Heart right ventricle (tissue), 16 donors: ENCODE measurements around the gene CCDC38. TPM values are rescaled to one million over a fixed set of nuclear protein-coding genes. Genes with fewer than 3 reads are reported as not detected.

Source experiments
- ATAC-seq, 8 donors: fragments of 200-7000 bp; cut with Tn5 transposase; one replicate each; pipeline ENCODE4 v1.9.1; 2020; ENCODE audit warnings: mild to moderate bottlenecking in 8 of 8, moderate library complexity in 8 of 8, moderate number of reproducible peaks in 1 of 8
- DNase-seq, 2 donors: peaks; one replicate each; pipeline ENCODE4 v3.0.0-alpha.2; 2020
- H3K27ac ChIP-seq, 10 donors: fragments of 200-600 bp; sonication (generic) in 2 of 10; one replicate each; pipeline versions ENCODE4 v1.5.0 to v1.8.0; 2020 to 2022; ENCODE audit warnings: mild to moderate bottlenecking in 3 of 10
- H3K27me3 ChIP-seq, 7 donors: fragments of 200-600 bp; one replicate each; pipeline ENCODE4 v1.8.0; 2021 to 2022; ENCODE audit warnings: mild to moderate bottlenecking in 2 of 7
- H3K36me3 ChIP-seq, 9 donors: fragments of 200-600 bp; sonication (generic) in 1 of 9; one replicate each; pipeline versions ENCODE4 v1.5.0 to v1.8.0; 2020 to 2022; ENCODE audit warnings: mild to moderate bottlenecking in 2 of 9
- H3K4me1 ChIP-seq, 9 donors: fragments of 200-600 bp; sonication (generic) in 1 of 9; one replicate each; pipeline versions ENCODE4 v1.5.0 to v1.8.0; 2020 to 2022; ENCODE audit warnings: mild to moderate bottlenecking in 4 of 9
- H3K4me3 ChIP-seq, 10 donors: fragments of 200-600 bp; sonication (generic) in 2 of 10; one replicate each; pipeline versions ENCODE4 v1.5.0 to v1.8.0; 2020 to 2022; ENCODE audit warnings: mild to moderate bottlenecking in 7 of 10, moderate library complexity in 2 of 10
- H3K9me3 ChIP-seq, 11 donors: fragments of 200-600 bp in 10 of 11; sonication (generic) in 2 of 11; one replicate each; pipeline versions ENCODE4 v1.5.0 to v1.8.0; 2013 to 2022; ENCODE audit warnings: mild to moderate bottlenecking in 2 of 11, control low read depth in 1 of 11, moderate library complexity in 1 of 11
- WGBS, 2 donors: extraction: QIAGEN DNeasy Blood & Tissue Kit; methylation state at CpG; one replicate each; pipeline ENCODE4 v1.1.7; 2013; ENCODE audit warnings: inconsistent platforms in 1 of 2; 5-methylcytosine and 5-hydroxymethylcytosine counted together
- intact Hi-C, 10 donors: fragments of 100-400 bp; cut with DNase I; formaldehyde crosslinking; loops; one replicate each; pipeline versions ENCODE4 v1.11.1 to v1.14.2; 2022
- polyA plus RNA-seq, 2 donors: library from polyadenylated mRNA; stranded (reverse); fragments of 200-250 nt; gene quantifications; one replicate each; pipeline ENCODE4 v1.2.3, GENCODE V29; 2013
- total RNA-seq, 10 donors: library from RNA; stranded (reverse); fragmentation: NEBNext Ultra II Directional in 3 of 10; extraction: Animal tissue kit (Norgen Biotek cat#: 25700) in 3 of 10; gene quantifications; one replicate each; pipeline versions ENCODE4 v1.2.1 to v1.2.4, GENCODE V29; 2021 to 2023
- TF ChIP-seq, protein P1 (sequence below), 9 donors: fragments of 200-600 bp; sonication (generic) in 2 of 9; IDR thresholded peaks; one replicate each; pipeline versions ENCODE4 v1.5.0 to v1.8.0; 2021 to 2022; ENCODE audit warnings: antibody characterized with exemption in 9 of 9, mild to moderate bottlenecking in 5 of 9, moderate library complexity in 1 of 9
- donor health status: Arrhythmogenic right ventricular cardiomyopathy.
- donor health status: ischemic (EF 13 %, LVEDD 7.1; RV severe dilation, severe dysfunction).
- donor health status: healthy with polysubstance abuse.
- donor health status: DM: no; HTN: yes; CAD: no.
- donor health status: DM: no; HTN: no; CAD: no.
- donor health status: ischemic (EF 25% LVEDD 6.9; RV normal size, moderate dysfunction).
- donor health status: ischemic (EF 25% LVEDD 5.7; RV mildly dilated, moderate dysfunction).
- donor health status: healthy.
- donor health status: DM: yes; HTN: yes; CAD: no.
- donor health status: Ischemic cardiomyopathy.
- donor health status: ischemic (EF 35%, LVEDD 5.7; RV mildly dilated, moderate dysfunction).
- donor health status: nonischemic (EF 11% LVEDD 7.7; RV severe dilation, severe dysfunction).
- donor health status: DM: yes; HTN: yes; CAD: no.
- donor health status: PGD.
- donor health status: ischemic (EF 29% LVEDD 5.4; RV normal size, mild dysfunction).
- donor health status: nonischemic (EF 23%, LVEDD 6.1; RV moderate dilation, normal function).

The CCDC38 gene
- total and polyA plus RNA-seq, 12 donors = 0.01 to 0.44 (median 0.12) TPM; not detected in 6

DNA sequence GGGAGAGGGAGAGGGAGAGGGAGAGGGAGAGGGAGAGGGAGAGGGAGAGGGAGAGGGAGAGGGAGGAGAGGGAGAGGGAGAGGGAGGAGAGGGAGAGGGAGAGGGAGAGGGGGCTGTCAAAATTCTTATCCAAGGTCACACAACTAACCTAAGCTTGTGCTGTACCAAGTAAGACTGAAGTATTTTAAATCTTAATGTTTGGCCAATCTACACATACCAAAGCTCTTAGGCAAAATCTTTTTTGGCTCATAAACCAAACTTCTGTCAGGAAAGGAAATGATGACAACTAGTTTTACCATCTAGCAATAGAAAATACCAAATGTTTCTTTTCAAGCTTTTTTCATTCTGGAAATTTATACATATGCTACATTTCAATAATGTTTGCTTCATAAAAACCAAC, 33.8 kb downstream of the CCDC38 start:
- intact Hi-C loops = no loop called here
- DNase-seq = no peak
- ATAC-seq = no peak
- Histone ChIP-seq H3K36me3 (no peaks in the 10 kb centered on the region), H3K4me1 (no peaks in the 10 kb centered on the region), H3K4me3 (no peak overlapping the region), H3K27ac (no peak overlapping the region), H3K9me3 (peaks cover 0 to 13% (median 0%) of the 10 kb centered on the region in 11 donors), H3K27me3 (peaks cover 0 to 6% (median 0%) of the 10 kb centered on the region in 7 donors)
- TF ChIP-seq, protein P1, sequence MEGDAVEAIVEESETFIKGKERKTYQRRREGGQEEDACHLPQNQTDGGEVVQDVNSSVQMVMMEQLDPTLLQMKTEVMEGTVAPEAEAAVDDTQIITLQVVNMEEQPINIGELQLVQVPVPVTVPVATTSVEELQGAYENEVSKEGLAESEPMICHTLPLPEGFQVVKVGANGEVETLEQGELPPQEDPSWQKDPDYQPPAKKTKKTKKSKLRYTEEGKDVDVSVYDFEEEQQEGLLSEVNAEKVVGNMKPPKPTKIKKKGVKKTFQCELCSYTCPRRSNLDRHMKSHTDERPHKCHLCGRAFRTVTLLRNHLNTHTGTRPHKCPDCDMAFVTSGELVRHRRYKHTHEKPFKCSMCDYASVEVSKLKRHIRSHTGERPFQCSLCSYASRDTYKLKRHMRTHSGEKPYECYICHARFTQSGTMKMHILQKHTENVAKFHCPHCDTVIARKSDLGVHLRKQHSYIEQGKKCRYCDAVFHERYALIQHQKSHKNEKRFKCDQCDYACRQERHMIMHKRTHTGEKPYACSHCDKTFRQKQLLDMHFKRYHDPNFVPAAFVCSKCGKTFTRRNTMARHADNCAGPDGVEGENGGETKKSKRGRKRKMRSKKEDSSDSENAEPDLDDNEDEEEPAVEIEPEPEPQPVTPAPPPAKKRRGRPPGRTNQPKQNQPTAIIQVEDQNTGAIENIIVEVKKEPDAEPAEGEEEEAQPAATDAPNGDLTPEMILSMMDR (IDR thresholded peaks at IDR 0.05) = no peak

GRCh38 chr12:95898081-95898480, 44.3 kb downstream of the CCDC38 start:
- WGBS, 2 donors = 64 to 72% methylated on average over 4 of the region's 4 CpGs
- H3K27ac ChIP-seq = no peak overlapping the region
- no peaks in the 10 kb centered on the region for H3K36me3 ChIP-seq
- DNase-seq = no peak
- intact Hi-C loops = no loop called here
- TF ChIP-seq, protein P1 (IDR thresholded peaks at IDR 0.05) = no peak
- peaks cover 0 to 12% (median 0%) of the 10 kb centered on the region in 7 donors for H3K27me3 ChIP-seq
- ATAC-seq = no peak
- no peaks in the 10 kb centered on the region for H3K4me1 ChIP-seq
- peaks cover 0 to 10% (median under 1%) of the 10 kb centered on the region in 11 donors for H3K9me3 ChIP-seq
- no peak overlapping the region for H3K4me3 ChIP-seq

DNA sequence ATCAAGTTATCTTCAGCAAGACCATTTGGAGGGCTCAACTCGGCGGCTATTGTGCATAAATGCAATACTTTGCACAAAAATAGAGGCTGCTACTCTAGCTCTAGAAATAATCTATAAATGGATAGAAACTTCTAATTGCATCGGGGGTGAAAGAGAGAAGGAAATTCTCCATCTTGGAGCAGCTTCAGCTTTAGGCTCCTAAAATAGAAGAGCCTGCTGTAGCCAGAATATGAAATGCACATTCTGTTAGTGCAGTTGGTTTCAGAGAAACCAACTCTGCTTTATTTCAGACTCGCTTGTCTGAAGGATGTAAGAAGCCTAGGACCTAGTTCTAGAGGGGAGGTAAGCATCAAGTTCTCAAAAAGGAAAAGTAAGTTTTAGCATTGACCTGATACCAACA, 45.6 kb downstream of the CCDC38 start:
- 88 to 92% methylated on average over 4 of the region's 4 CpGs for WGBS, 2 donors
- Histone ChIP-seq H3K27ac (no peak overlapping the region), H3K36me3 (no peaks in the 10 kb centered on the region), H3K4me1 (no peaks in the 10 kb centered on the region), H3K27me3 (peaks cover 0 to 12% (median 0%) of the 10 kb centered on the region in 7 donors), H3K4me3 (no peak overlapping the region), H3K9me3 (no peaks in the 10 kb centered on the region)
- TF ChIP-seq, protein P1 (IDR thresholded peaks at IDR 0.05) = no peak
- intact Hi-C loops = no loop called here
- DNase-seq = no peak
- no peak for ATAC-seq

DNA sequence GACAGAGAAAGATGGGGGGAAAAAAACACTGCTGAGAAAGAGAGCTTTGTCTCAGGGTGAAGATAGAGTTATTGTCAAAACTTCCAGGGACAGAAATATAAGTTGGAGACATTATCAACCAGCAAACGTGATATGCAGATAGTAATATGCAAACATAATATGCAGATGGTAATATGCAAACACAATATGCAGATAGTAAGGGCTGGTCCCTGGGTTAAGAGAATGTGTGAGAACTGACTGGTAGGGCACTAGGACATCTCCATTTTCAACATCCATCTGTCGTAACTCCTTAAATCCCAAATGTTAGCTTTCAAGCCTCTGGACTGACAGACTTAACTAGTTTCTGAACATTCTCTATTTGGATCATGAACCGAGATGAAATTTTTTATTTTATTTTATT, 51.5 kb downstream of the CCDC38 start:
- Histone ChIP-seq H3K27me3 (peaks cover 0 to 5% (median 0%) of the 10 kb centered on the region in 7 donors), H3K4me1 (no peaks in the 10 kb centered on the region), H3K36me3 (no peaks in the 10 kb centered on the region), H3K9me3 (no peaks in the 10 kb centered on the region), H3K27ac (no peak overlapping the region), H3K4me3 (no peak overlapping the region)
- ATAC-seq (no peak), DNase-seq (no peak)
- intact Hi-C loops = no loop called here
- WGBS, 2 donors = 76% methylated on average over 3 of the region's 3 CpGs
- TF ChIP-seq, protein P1 (IDR thresholded peaks at IDR 0.05) = no peak
